OCI-LY1 (cell line): ENCODE measurements around the gene EMC7.

ENCODE experiments used
- EZH2 ChIP-seq: fragments of 200-600 bp; sonication (generic), shearing (Covaris generic); IDR thresholded peaks from 2 replicates; pipeline ENCODE4 v1.8.0; 2017; ENCODE audit warnings: borderline replicate concordance, mixed run types, mild to moderate bottlenecking, antibody characterized with exemption, low read length, moderate library complexity, mixed read lengths
- TF ChIP-seq, protein P1 (sequence below): fragments of 200-600 bp; sonication (generic), shearing (Covaris generic); IDR thresholded peaks from 2 replicates; pipeline ENCODE4 v1.5.1; 2017; ENCODE audit warnings: mild to moderate bottlenecking, antibody characterized with exemption, low read length, moderate library complexity, mixed read lengths

DNA sequence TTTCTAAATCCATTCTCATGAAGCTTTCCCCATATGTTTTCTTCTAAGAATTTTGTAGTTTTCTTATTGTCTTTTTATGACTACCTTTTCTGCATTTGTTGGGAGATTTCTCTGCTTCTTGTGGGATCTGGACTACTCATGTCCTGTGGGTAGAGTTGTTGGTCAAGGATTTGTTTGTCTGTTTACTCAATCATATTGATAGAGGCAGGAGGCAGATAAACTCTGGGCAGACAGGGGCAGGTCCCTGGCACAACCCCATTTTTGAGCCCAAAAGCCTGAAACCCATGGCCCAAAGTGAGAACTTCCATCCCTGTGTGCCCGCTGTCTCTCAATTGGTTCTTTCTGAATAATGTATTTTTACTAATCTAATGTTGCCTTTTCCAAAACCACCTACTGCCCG lies 12.6 kb upstream of the EMC7 start:
- TF ChIP-seq, protein P1, sequence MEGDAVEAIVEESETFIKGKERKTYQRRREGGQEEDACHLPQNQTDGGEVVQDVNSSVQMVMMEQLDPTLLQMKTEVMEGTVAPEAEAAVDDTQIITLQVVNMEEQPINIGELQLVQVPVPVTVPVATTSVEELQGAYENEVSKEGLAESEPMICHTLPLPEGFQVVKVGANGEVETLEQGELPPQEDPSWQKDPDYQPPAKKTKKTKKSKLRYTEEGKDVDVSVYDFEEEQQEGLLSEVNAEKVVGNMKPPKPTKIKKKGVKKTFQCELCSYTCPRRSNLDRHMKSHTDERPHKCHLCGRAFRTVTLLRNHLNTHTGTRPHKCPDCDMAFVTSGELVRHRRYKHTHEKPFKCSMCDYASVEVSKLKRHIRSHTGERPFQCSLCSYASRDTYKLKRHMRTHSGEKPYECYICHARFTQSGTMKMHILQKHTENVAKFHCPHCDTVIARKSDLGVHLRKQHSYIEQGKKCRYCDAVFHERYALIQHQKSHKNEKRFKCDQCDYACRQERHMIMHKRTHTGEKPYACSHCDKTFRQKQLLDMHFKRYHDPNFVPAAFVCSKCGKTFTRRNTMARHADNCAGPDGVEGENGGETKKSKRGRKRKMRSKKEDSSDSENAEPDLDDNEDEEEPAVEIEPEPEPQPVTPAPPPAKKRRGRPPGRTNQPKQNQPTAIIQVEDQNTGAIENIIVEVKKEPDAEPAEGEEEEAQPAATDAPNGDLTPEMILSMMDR, result no peak
- no peak for TF ChIP-seq EZH2
